Dedifferentiated amniotic fluid mesenchymal stem cell (primary cell): ENCODE results near the gene TTC23L.

Experiments used
- DNase-seq: peaks from one replicate; pipeline ENCODE4 v3.0.0-alpha.2; 2016; ENCODE audit errors: extremely low spot score

TTC23L gene

GRCh38 chr5:34870382-34870781 is 31.4 kb downstream of the TTC23L start:
- no peak for DNase-seq

GRCh38 chr5:34876275-34876674 is 37.3 kb downstream of the TTC23L start:
- DNase-seq = no peak

GRCh38 chr5:34881246-34881645 is 42.3 kb downstream of the TTC23L start:
- no peak for DNase-seq

GRCh38 chr5:34886392-34887119 is 47.6 kb downstream of the TTC23L start:
- no peak for DNase-seq

- no peak for DNase-seq
These were observed 50.4 kb downstream of the TTC23L start for GRCh38 chr5:34889394-34889793.

GRCh38 chr5:34891981-34892380 is 53.0 kb downstream of the TTC23L start:
- peak; percentile 58 for DNase-seq

- DNase-seq = no peak
These were observed 53.5 kb downstream of the TTC23L start for GRCh38 chr5:34892414-34892813.

GRCh38 chr5:34894716-34895115 is 55.8 kb downstream of the TTC23L start:
- DNase-seq = no peak

- no peak for DNase-seq
These were observed 56.9 kb downstream of the TTC23L start for GRCh38 chr5:34895641-34896419.

GRCh38 chr5:34897646-34898045 is 58.7 kb downstream of the TTC23L start:
- peak; percentile 36 for DNase-seq

GRCh38 chr5:34898258-34898895 is 59.4 kb downstream of the TTC23L start:
- peak; percentile 86 for DNase-seq

GRCh38 chr5:34899066-34899465 is 60.1 kb downstream of the TTC23L start:
- no peak for DNase-seq

GRCh38 chr5:34900652-34901051 is 61.7 kb downstream of the TTC23L start:
- no peak for DNase-seq

GRCh38 chr5:34903260-34903659 is 64.3 kb downstream of the TTC23L start:
- no peak for DNase-seq

GRCh38 chr5:34905564-34905963 is 66.6 kb downstream of the TTC23L start:
- no peak for DNase-seq

- peak; percentile 53 for DNase-seq
These were observed 74.1 kb downstream of the TTC23L start for GRCh38 chr5:34913072-34913471.

- no peak for DNase-seq
These were observed 75.7 kb downstream of the TTC23L start for GRCh38 chr5:34914671-34915138.

GRCh38 chr5:34915139-34915855 is 76.3 kb downstream of the TTC23L start, which contains the start of the genes BRIX1 and RAD1:
Gene BRIX1 (plus strand): TSS chr5:34915711. CDS start chr5:34915739, 28 bp downstream.
Gene RAD1 (minus strand): TSS chr5:34915504. CDS start chr5:34914892, 612 bp downstream.
- peak; percentile 96 for DNase-seq

GRCh38 chr5:34915856-34916192 is 76.9 kb downstream of the TTC23L start:
- DNase-seq = no peak

GRCh38 chr5:34916518-34916917 is 77.6 kb downstream of the TTC23L start:
- DNase-seq = no peak

GRCh38 chr5:34918025-34918424 is 79.1 kb downstream of the TTC23L start:
- no peak for DNase-seq

- no peak for DNase-seq
These were observed 80.1 kb downstream of the TTC23L start for GRCh38 chr5:34919077-34919476.
